Stimulated activated memory B cell treated with anti-CD40 and anti-IgM and Interleukin-4, amounts not matched to agents 10 μg/mL and 1 μg/mL and 100 μg/mL, for 72 hours (primary cell): ENCODE results near the gene UGT1A10.
"Not testable (repeated sequence)": the region's sequence is repeated elsewhere in the genome, so short reads cannot be mapped to it uniquely, and the experiment has no call there.

Experiments used
- ATAC-seq: fragments of 150-1000 bp; cut with Tn5 transposase; 2 replicates; pipeline ENCODE4 v1.10.0; 2021
- H3K27ac Mint-ChIP-seq: one replicate; pipeline ENCODE4 v1.8.0; 2022; ENCODE audit warnings: mild to moderate bottlenecking, mixed read lengths
- H3K27me3 Mint-ChIP-seq: one replicate; pipeline ENCODE4 v1.8.0; 2022; ENCODE audit warnings: mixed read lengths
- H3K36me3 Mint-ChIP-seq: one replicate; pipeline ENCODE4 v1.8.0; 2022; ENCODE audit warnings: mixed read lengths
- H3K4me1 Mint-ChIP-seq: one replicate; pipeline ENCODE4 v1.8.0; 2022; ENCODE audit warnings: mixed read lengths
- H3K4me3 Mint-ChIP-seq: one replicate; pipeline ENCODE4 v1.8.0; 2022; ENCODE audit warnings: mild to moderate bottlenecking, moderate library complexity, mixed read lengths
- H3K9me3 Mint-ChIP-seq: one replicate; pipeline ENCODE4 v1.8.0; 2022; ENCODE audit warnings: mixed read lengths

Gene UGT1A10

DNA sequence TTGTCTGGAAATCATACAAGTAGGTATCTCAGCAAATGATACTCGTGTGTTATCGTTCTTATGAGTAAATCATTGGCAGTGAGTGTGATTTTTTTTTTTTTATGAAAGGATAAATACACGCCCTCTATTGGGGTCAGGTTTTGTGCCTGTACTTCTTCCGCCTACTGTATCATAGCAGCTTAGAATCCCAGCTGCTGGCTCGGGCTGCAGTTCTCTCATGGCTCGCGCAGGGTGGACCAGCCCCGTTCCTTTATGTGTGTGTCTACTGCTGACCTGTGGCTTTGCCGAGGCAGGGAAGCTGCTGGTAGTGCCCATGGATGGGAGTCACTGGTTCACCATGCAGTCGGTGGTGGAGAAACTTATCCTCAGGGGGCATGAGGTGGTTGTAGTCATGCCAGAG is at the start of gene UGT1A10:
Gene UGT1A10, plus strand, starts transcription at position 143 of the 400 bp plus-strand sequence. Its CDS starts 75 bp downstream, at position 218.
- not testable (repeated sequence) for H3K4me3 Mint-ChIP-seq, ATAC-seq, H3K36me3 Mint-ChIP-seq, H3K4me1 Mint-ChIP-seq, H3K9me3 Mint-ChIP-seq, H3K27ac Mint-ChIP-seq
- peaks cover 37% of the 10 kb centered on the region for H3K27me3 Mint-ChIP-seq

- H3K27ac Mint-ChIP-seq: no peak overlapping the region
- no peak overlapping the region for H3K4me3 Mint-ChIP-seq
- H3K4me1 Mint-ChIP-seq: peaks cover 5% of the 10 kb centered on the region
- H3K36me3 Mint-ChIP-seq: no peaks in the 10 kb centered on the region
- peaks cover 17% of the 10 kb centered on the region for H3K27me3 Mint-ChIP-seq
- no peak for ATAC-seq
- H3K9me3 Mint-ChIP-seq: no peaks in the 10 kb centered on the region
These were observed 47.8 kb upstream of the UGT1A10 start for GRCh38 chr2:233588400-233588799.

DNA sequence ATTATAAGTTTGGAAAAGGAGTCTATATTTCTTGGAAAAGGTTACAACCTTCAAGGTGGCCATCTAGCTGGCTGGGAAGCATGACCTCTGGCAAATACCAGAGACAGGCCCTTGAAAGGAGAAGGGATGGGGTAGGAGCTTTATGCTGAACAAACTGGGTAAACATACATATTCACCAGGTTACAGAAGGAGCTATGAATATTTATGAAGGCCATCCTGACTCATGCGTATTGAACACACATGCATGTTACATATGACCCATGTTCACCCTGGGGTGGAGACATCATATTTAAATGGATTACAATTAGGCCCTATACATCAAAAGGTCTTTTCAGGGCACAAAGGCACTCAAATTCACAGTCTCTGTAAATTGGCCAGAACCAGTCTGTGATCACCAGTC is 43.5 kb upstream of the UGT1A10 start:
- H3K27ac Mint-ChIP-seq, H3K27me3 Mint-ChIP-seq, ATAC-seq, H3K4me3 Mint-ChIP-seq, H3K36me3 Mint-ChIP-seq, H3K9me3 Mint-ChIP-seq: not testable (repeated sequence)
- peaks cover 21% of the 10 kb centered on the region for H3K4me1 Mint-ChIP-seq

DNA sequence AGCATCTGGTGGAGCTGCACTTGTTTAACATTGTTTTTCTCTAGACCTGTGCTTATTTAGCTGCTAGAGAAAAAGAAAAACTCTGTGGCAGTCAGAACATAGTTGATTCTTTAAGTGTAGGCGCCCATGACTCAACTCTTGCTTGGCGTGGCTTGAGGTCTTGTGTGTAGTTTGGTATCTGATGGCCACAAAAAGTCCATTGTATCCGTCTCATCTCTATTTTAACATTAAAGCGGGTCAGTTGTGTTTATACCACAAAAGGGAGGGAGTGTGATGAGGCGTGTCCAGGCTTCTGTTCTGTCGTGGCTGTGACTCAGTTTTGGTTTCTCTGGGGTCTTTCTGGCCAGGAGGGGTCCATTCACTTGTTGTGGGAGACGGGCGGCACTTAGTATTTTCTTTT is 43.0 kb upstream of the UGT1A10 start:
- Mint-ChIP-seq H3K36me3 (no peaks in the 10 kb centered on the region), H3K4me3 (no peak overlapping the region), H3K27me3 (peaks cover 9% of the 10 kb centered on the region), H3K9me3 (no peaks in the 10 kb centered on the region), H3K4me1 (peaks cover 21% of the 10 kb centered on the region), H3K27ac (no peak overlapping the region)
- ATAC-seq: peak; percentile 53

GRCh38 chr2:233597522-233597921 is 38.7 kb upstream of the UGT1A10 start:
- Mint-ChIP-seq H3K4me1 (peaks cover 21% of the 10 kb centered on the region), H3K4me3 (no peak overlapping the region), H3K27me3 (peaks cover 16% of the 10 kb centered on the region), H3K36me3 (peaks cover 2% of the 10 kb centered on the region), H3K27ac (no peak overlapping the region), H3K9me3 (no peaks in the 10 kb centered on the region)
- ATAC-seq: no peak

GRCh38 chr2:233598952-233599351 is 37.3 kb upstream of the UGT1A10 start:
- peaks cover 8% of the 10 kb centered on the region for H3K36me3 Mint-ChIP-seq
- no peak for ATAC-seq
- H3K27ac Mint-ChIP-seq: no peak overlapping the region
- no peak overlapping the region for H3K4me3 Mint-ChIP-seq
- H3K27me3 Mint-ChIP-seq: peaks cover 16% of the 10 kb centered on the region
- no peaks in the 10 kb centered on the region for H3K9me3 Mint-ChIP-seq
- H3K4me1 Mint-ChIP-seq: peaks cover 10% of the 10 kb centered on the region

DNA sequence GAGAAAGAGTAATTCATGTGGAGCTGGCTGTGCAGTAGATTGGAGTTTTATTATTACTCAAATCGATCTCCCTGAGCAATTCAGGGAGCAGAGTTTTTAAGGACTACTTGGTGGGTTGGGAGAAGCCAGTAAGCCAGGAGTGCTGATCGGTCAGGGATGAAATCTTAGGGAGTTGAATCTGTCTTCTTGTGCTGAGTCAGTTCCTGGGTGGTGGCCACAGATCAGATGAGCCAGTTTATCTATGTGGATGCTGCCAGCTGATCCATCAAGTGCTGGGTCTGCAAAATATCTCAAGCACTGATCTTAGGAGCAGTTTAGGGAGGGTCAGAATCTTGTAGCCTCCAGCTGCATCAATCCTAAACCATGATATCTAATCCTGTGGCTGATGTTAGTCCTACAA is 35.9 kb upstream of the UGT1A10 start:
- peaks cover 6% of the 10 kb centered on the region for H3K4me1 Mint-ChIP-seq
- H3K4me3 Mint-ChIP-seq: no peak overlapping the region
- H3K27me3 Mint-ChIP-seq: peaks cover 11% of the 10 kb centered on the region
- H3K27ac Mint-ChIP-seq: no peak overlapping the region
- H3K9me3 Mint-ChIP-seq: no peaks in the 10 kb centered on the region
- H3K36me3 Mint-ChIP-seq: peaks cover 8% of the 10 kb centered on the region
- ATAC-seq: no peak

GRCh38 chr2:233602076-233602475 is 34.2 kb upstream of the UGT1A10 start:
- no peak overlapping the region for H3K27ac Mint-ChIP-seq
- peaks cover 11% of the 10 kb centered on the region for H3K27me3 Mint-ChIP-seq
- no peak for ATAC-seq
- H3K36me3 Mint-ChIP-seq: peaks cover 8% of the 10 kb centered on the region
- no peak overlapping the region for H3K4me3 Mint-ChIP-seq
- no peaks in the 10 kb centered on the region for H3K4me1 Mint-ChIP-seq
- peaks cover 2% of the 10 kb centered on the region for H3K9me3 Mint-ChIP-seq

GRCh38 chr2:233603520-233603919 is 32.7 kb upstream of the UGT1A10 start:
- Mint-ChIP-seq H3K27ac (no peak overlapping the region), H3K27me3 (peaks cover 11% of the 10 kb centered on the region), H3K4me1 (no peaks in the 10 kb centered on the region), H3K4me3 (no peak overlapping the region), H3K9me3 (peaks cover 2% of the 10 kb centered on the region), H3K36me3 (peaks cover 8% of the 10 kb centered on the region)
- no peak for ATAC-seq

DNA sequence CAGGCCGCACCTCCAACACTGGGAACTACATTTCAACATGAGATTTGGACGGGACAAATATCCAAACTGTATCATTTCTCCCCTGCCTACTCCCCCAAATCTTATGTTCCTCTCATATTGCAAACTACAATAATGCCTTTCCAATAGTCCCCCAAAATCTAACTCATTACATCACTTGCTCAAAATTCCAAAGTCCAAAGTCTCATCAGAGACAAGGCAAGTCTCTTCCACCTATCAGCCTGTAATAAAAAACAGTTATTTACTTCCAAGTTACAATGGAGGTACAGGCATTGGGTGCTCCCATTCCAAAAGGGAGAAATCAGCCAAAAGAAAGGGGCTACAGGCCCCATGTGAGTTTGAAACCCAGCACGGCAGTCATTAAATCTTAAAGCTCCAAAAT is 31.4 kb upstream of the UGT1A10 start:
- no peak overlapping the region for H3K4me3 Mint-ChIP-seq
- peaks cover 11% of the 10 kb centered on the region for H3K27me3 Mint-ChIP-seq
- no peaks in the 10 kb centered on the region for H3K4me1 Mint-ChIP-seq
- H3K9me3 Mint-ChIP-seq: peaks cover 2% of the 10 kb centered on the region
- peaks cover 8% of the 10 kb centered on the region for H3K36me3 Mint-ChIP-seq
- no peak for ATAC-seq
- no peak overlapping the region for H3K27ac Mint-ChIP-seq

- peaks cover 11% of the 10 kb centered on the region for H3K27me3 Mint-ChIP-seq
- H3K36me3 Mint-ChIP-seq: peaks cover 8% of the 10 kb centered on the region
- no peaks in the 10 kb centered on the region for H3K4me1 Mint-ChIP-seq
- no peak overlapping the region for H3K27ac Mint-ChIP-seq
- no peak for ATAC-seq
- no peak overlapping the region for H3K4me3 Mint-ChIP-seq
- peaks cover 3% of the 10 kb centered on the region for H3K9me3 Mint-ChIP-seq
These were observed 30.6 kb upstream of the UGT1A10 start for GRCh38 chr2:233605680-233606079.

DNA sequence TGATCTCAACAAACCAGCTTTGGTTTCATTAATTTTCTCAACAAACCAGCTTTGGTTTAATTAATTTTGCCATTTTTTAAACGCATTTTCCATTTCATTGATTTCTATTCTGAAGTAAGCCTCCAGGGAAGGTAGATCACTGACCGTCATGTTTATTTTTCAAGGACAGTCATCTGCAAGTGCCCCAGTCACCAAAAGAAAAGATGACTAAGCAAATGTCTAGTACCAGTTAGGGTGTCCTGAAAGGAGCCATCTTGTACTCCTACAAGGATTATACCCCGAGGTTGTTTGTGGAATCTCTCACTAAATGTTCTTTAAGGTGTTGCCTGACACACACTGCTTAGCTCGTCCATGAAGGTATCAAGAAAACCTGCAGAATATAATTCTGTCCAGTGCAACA is 25.0 kb upstream of the UGT1A10 start:
- H3K4me1 Mint-ChIP-seq: no peaks in the 10 kb centered on the region
- H3K27ac Mint-ChIP-seq: no peak overlapping the region
- no peak for ATAC-seq
- peaks cover 14% of the 10 kb centered on the region for H3K36me3 Mint-ChIP-seq
- H3K27me3 Mint-ChIP-seq: peaks cover 21% of the 10 kb centered on the region
- peaks cover 20% of the 10 kb centered on the region for H3K9me3 Mint-ChIP-seq
- no peak overlapping the region for H3K4me3 Mint-ChIP-seq

DNA sequence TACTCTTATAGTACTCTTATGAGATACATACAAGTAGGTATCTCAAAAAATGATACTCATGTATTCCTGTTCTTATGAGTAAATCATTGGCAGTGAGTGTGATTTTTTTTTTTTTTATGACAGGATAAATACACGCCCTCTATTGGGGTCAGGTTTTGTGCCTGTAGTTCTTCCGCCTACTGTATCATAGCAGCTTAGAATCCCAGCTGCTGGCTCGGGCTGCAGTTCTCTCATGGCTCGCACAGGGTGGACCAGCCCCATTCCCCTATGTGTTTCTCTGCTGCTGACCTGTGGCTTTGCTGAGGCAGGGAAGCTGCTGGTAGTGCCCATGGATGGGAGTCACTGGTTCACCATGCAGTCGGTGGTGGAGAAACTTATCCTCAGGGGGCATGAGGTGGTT is 18.8 kb upstream of the UGT1A10 start, which contains the start of gene UGT1A8:
Gene UGT1A8, plus strand, starts transcription at position 158 of the 400 bp plus-strand sequence. Its CDS starts 75 bp downstream, at position 233.
- ATAC-seq, H3K4me1 Mint-ChIP-seq, H3K4me3 Mint-ChIP-seq, H3K27ac Mint-ChIP-seq, H3K36me3 Mint-ChIP-seq: not testable (repeated sequence)
- Mint-ChIP-seq H3K9me3 (peaks cover 15% of the 10 kb centered on the region), H3K27me3 (peaks cover 42% of the 10 kb centered on the region)

DNA sequence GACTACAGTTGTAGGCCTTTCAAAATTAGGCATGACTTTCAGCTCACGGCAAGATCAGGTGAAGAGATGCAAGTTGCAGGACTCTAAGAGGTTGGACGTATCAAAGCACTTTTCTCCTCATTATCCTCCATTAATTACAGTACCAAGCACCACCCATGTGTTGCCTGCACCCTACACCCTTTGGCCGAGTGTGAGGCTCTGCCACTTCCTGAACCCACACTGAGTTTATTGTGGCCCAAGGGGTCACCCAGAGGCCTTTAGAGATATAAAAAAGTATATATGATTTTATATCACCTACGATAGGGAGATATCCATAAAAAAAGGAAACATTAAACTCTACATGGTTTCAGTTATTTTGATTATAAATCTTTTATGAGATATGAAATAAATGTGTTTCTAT is 16.0 kb upstream of the UGT1A10 start:
- Mint-ChIP-seq H3K4me3 (no peak overlapping the region), H3K27ac (no peak overlapping the region), H3K4me1 (no peaks in the 10 kb centered on the region), H3K27me3 (peaks cover 32% of the 10 kb centered on the region), H3K9me3 (peaks cover 6% of the 10 kb centered on the region), H3K36me3 (peaks cover under 1% of the 10 kb centered on the region)
- no peak for ATAC-seq

DNA sequence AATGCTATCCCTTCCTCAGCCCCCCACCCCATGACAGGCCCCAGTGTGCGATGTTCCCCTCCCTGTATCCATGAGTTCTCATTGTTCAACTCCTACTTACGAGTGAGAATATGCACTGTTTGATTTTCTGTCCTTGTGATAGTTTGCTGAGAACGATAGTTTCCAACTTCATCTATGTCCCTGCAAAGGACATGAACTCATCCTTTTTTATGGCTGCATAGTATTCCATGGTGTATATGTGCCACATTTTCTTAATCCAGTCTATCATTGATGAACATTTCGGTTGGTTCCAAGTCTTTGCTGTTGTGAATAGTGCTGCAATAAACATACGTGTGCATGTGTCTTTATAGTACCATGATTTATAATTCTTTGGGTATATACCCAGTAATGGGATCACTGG is 14.4 kb upstream of the UGT1A10 start:
- H3K36me3 Mint-ChIP-seq, H3K4me3 Mint-ChIP-seq, H3K4me1 Mint-ChIP-seq, H3K9me3 Mint-ChIP-seq, ATAC-seq, H3K27ac Mint-ChIP-seq: not testable (repeated sequence)
- peaks cover 15% of the 10 kb centered on the region for H3K27me3 Mint-ChIP-seq

GRCh38 chr2:233627331-233628025 is 8.8 kb upstream of the UGT1A10 start:
- peaks cover 21% of the 10 kb centered on the region for H3K9me3 Mint-ChIP-seq
- no peaks in the 10 kb centered on the region for H3K4me1 Mint-ChIP-seq
- H3K27ac Mint-ChIP-seq: no peak overlapping the region
- no peak for ATAC-seq
- H3K27me3 Mint-ChIP-seq: no peaks in the 10 kb centered on the region
- H3K4me3 Mint-ChIP-seq: no peak overlapping the region
- H3K36me3 Mint-ChIP-seq: peaks cover 6% of the 10 kb centered on the region
